ENCODE results near the gene CAVIN2. TPM values are rescaled to one million over a fixed set of nuclear protein-coding genes. Genes with fewer than 3 reads are reported as not detected.

Gene CAVIN2
- total RNA-seq, 2 donors from 2014 or later, result 24.8 to 27.1 TPM

DNA sequence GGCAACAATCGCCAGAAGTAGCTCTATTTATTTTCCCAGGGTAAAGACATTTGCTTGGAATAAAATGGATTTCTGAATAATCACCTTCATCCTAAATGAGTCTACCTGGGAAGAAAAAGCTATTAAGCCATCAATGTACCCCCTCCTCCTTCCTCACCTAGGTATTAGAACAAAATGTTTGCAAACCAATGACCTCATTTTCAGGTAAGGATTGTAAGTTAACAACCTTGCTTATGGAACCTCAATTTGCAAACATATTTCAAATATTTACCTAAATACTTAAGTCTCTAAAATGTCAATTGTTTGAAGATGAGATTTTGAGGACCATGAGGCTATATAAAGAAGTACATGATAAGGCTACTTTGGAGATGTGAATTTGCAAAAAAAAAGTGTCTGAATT, 43.9 kb downstream of the CAVIN2 start:
- H3K27me3 ChIP-seq (replicated peaks; ENCODE audit: insufficient read depth), result no peaks in the 10 kb centered on the region
- no peak for DNase-seq (ENCODE audit: low spot score)
- H3K9me3 ChIP-seq, result no peaks in the 10 kb centered on the region
- no peaks in the 10 kb centered on the region for H3K4me1 ChIP-seq (replicated peaks)
- H3K27ac ChIP-seq, result no peak overlapping the region
- no peak overlapping the region for H3K4me3 ChIP-seq
- intact Hi-C loops (cut with DNase I), result no loop called here
- 95% methylated on average over 1 of the region's 1 CpG for WGBS
- H3K36me3 ChIP-seq, result no peaks in the 10 kb centered on the region
- no peak for TF ChIP-seq POLR2A (IDR thresholded peaks at IDR 0.05)
- TF ChIP-seq POLR2AphosphoS5 (IDR thresholded peaks at IDR 0.05), result no peak
- TF ChIP-seq, protein P1, sequence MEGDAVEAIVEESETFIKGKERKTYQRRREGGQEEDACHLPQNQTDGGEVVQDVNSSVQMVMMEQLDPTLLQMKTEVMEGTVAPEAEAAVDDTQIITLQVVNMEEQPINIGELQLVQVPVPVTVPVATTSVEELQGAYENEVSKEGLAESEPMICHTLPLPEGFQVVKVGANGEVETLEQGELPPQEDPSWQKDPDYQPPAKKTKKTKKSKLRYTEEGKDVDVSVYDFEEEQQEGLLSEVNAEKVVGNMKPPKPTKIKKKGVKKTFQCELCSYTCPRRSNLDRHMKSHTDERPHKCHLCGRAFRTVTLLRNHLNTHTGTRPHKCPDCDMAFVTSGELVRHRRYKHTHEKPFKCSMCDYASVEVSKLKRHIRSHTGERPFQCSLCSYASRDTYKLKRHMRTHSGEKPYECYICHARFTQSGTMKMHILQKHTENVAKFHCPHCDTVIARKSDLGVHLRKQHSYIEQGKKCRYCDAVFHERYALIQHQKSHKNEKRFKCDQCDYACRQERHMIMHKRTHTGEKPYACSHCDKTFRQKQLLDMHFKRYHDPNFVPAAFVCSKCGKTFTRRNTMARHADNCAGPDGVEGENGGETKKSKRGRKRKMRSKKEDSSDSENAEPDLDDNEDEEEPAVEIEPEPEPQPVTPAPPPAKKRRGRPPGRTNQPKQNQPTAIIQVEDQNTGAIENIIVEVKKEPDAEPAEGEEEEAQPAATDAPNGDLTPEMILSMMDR (IDR thresholded peaks at IDR 0.05), result no peak

DNA sequence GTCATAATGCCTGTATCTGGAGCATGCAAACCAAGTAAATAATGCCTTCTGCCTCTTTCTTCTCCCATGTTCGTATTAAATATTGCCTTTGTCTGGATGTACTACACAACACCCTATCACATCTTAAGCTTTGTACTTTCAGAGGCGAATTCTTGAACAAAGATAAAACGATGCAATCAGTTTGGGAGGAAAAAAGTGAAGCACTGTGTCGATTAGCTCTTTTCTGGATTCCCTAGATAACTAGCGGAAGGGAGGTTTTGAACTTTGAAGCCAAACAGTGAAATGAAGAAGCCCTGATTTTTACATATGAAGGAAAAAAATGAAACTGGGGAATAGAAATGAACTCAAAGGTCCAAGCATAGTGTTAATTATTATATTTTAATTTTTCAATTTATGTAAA, 44.7 kb downstream of the CAVIN2 start:
- Histone ChIP-seq H3K27ac (no peak overlapping the region), H3K4me3 (no peak overlapping the region), H3K9me3 (no peaks in the 10 kb centered on the region), H3K4me1 (replicated peaks) (no peaks in the 10 kb centered on the region), H3K27me3 (replicated peaks; ENCODE audit: insufficient read depth) (no peaks in the 10 kb centered on the region), H3K36me3 (no peaks in the 10 kb centered on the region)
- DNase-seq (ENCODE audit: low spot score), result no peak
- intact Hi-C loops (cut with DNase I), result no loop called here
- WGBS, result 85% methylated on average over 5 of the region's 5 CpGs
- TF ChIP-seq POLR2AphosphoS5 (IDR thresholded peaks at IDR 0.05) (no peak), POLR2A (IDR thresholded peaks at IDR 0.05) (no peak)
- TF ChIP-seq, protein P1 (IDR thresholded peaks at IDR 0.05), result no peak

DNA sequence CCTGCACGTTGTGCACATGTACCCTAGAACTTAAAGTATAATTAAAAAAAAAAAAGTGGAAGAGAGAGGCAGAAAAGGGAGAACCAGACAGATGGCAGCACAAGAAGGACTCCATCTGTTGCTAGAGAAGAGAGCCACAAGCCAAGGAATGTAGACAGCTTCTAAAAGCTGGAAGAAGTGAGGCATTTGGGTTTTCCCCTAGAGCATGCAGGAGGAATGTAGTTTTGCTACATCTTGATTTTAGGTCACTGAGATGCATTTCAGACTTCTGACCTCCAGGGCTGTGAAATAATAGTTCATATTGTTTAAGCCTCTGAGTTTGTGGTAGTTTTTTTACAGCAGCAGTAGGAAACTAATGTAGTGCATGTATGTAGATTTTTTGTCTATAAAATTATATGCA, 46.0 kb downstream of the CAVIN2 start:
- no peak for TF ChIP-seq POLR2A (IDR thresholded peaks at IDR 0.05)
- TF ChIP-seq, protein P1 (IDR thresholded peaks at IDR 0.05), result no peak
- TF ChIP-seq POLR2AphosphoS5 (IDR thresholded peaks at IDR 0.05), result no peak
- Histone ChIP-seq H3K36me3 (no peaks in the 10 kb centered on the region), H3K9me3 (no peaks in the 10 kb centered on the region), H3K27ac (no peak overlapping the region), H3K4me3 (no peak overlapping the region), H3K4me1 (replicated peaks) (no peaks in the 10 kb centered on the region), H3K27me3 (replicated peaks; ENCODE audit: insufficient read depth) (no peaks in the 10 kb centered on the region)
- 85% methylated on average over 1 of the region's 1 CpG for WGBS
- no peak for DNase-seq (ENCODE audit: low spot score)
- intact Hi-C loops (cut with DNase I), result no loop called here

DNA sequence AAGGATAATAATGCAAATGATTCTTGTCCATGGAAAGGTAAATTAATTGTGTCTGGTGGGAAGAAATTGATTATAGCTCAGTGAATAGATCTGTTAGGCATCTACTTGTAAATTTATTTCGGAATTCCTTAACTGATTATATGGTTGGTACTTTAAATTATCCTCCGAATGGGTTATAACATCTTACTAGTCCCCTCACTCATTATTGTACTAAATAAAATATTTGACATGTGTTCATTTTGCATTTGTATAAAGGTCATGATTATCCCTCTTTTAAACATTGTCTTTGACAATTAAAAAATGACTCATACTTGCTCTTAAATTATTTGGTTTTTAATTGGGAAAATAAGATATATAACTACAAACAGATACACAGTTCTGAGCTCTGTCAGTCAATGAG, 47.4 kb downstream of the CAVIN2 start:
- intact Hi-C loops (cut with DNase I), result no loop called here
- H3K36me3 ChIP-seq, result no peaks in the 10 kb centered on the region
- no peak overlapping the region for H3K27ac ChIP-seq
- TF ChIP-seq POLR2A (IDR thresholded peaks at IDR 0.05), result no peak
- no peak for TF ChIP-seq POLR2AphosphoS5 (IDR thresholded peaks at IDR 0.05)
- TF ChIP-seq, protein P1 (IDR thresholded peaks at IDR 0.05), result no peak
- 99% methylated on average over 2 of the region's 2 CpGs for WGBS
- H3K4me1 ChIP-seq (replicated peaks), result no peaks in the 10 kb centered on the region
- no peaks in the 10 kb centered on the region for H3K9me3 ChIP-seq
- no peak for DNase-seq (ENCODE audit: low spot score)
- H3K27me3 ChIP-seq (replicated peaks; ENCODE audit: insufficient read depth), result no peaks in the 10 kb centered on the region
- no peak overlapping the region for H3K4me3 ChIP-seq

DNA sequence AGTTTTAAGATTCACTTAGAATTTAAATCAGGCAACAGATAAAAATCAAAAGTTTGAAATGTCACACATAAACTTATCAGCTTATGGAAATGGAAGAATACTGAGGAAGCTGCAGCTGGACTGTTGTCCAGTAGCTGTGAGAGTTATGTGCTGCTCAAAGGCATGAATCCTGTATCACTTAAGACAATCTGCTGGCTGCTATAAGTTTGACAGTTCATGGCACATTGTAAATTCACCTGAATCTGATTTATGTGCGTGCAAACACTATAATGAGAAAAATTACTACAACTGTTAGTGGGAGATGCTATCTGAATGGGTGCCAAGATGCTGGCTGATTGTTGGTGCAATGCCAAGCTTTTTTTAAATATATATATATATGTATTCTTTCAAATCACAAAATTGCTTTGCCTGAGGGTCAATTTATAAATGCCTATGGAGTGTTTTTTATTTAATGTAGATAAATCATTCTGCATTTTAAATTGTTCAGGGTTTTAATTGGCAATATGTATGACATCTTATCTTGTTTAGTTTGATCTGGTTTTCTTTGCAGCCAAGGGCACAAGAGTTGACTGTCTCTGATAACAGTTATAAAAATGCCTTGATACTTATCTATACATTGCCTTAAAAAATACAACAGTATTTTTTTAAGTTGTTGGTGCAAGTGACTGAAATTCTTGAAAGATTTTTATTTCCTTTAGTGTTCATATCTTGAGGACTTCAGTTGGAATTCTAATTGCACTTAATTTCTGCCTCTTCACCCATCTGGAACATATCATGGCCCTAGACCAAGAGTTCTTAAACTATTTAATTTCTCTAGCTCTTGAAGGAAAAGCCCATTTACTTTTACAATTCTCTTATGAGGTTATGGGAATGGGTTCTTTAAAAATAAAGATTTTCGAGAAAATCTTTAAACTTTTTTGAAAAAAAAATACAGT, 48.7 kb downstream of the CAVIN2 start:
- Histone ChIP-seq H3K36me3 (no peaks in the 10 kb centered on the region), H3K9me3 (no peaks in the 10 kb centered on the region), H3K4me3 (no peak overlapping the region), H3K27me3 (replicated peaks; ENCODE audit: insufficient read depth) (no peaks in the 10 kb centered on the region), H3K27ac (no peak overlapping the region), H3K4me1 (replicated peaks) (no peaks in the 10 kb centered on the region)
- intact Hi-C loops (cut with DNase I), result no loop called here
- WGBS, result 59% methylated on average over 2 of the region's 2 CpGs
- no peak for DNase-seq (ENCODE audit: low spot score)
- TF ChIP-seq POLR2A (IDR thresholded peaks at IDR 0.05) (no peak), POLR2AphosphoS5 (IDR thresholded peaks at IDR 0.05) (no peak)
- TF ChIP-seq, protein P1 (IDR thresholded peaks at IDR 0.05), result no peak
